A204.1 (cell line): ENCODE measurements around the gene ERCC2.
A peak's percentile ranks its signal among the peaks of the same experiment; 100 is the strongest.
"Not testable (repeated sequence)": the region's sequence is repeated elsewhere in the genome, so short reads cannot be mapped to it uniquely, and the experiment has no call there.

Experiments used
- FAIRE-seq: peaks from 2 replicates; lab custom pipeline; 2012; peaks lifted over from hg19 to GRCh38; lab: Jason Lieb, UNC

Gene ERCC2

DNA sequence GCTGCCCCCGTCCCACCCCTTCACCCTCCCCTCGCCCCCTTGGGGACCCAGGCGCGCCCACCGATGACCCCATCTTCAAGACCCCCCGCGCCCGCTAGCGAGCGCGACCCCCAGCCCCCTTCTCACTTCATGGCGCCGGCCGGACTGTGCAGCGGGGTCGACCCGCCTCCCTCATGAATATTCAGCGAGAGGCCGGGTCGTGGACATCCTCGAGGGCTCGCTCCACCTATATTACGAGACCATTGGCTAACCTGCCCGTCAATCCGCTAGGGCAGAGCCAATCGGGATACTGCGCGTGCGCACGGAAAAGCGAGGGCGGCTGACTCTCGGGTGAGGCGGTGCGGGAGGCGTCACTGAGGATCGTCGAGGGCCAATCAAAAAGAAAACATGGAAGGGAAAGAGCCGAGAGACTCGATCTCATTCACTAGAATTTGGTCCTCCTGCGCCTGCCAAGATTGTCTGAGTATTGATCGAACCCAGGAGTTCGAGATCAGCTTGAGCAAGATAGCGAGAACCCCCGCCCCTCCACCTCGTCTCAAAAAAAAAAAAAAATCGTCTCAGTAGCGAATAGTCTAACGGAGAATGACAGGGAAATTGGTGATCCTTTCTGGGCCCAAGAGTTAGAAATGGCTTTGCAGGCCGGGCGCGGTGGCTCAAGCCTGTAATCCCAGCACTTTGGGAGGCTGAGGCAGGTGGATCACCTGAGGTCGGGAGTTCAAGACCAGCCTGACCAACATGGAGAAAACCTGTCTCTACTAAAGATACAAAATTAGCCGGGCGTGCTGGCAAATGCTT, at the start of gene ERCC2:
TSS of gene ERCC2 (minus strand) at position 164 of the 795 bp plus-strand sequence. CDS start at position 131, 33 bp downstream.
- peak; percentile 82 for FAIRE-seq

DNA sequence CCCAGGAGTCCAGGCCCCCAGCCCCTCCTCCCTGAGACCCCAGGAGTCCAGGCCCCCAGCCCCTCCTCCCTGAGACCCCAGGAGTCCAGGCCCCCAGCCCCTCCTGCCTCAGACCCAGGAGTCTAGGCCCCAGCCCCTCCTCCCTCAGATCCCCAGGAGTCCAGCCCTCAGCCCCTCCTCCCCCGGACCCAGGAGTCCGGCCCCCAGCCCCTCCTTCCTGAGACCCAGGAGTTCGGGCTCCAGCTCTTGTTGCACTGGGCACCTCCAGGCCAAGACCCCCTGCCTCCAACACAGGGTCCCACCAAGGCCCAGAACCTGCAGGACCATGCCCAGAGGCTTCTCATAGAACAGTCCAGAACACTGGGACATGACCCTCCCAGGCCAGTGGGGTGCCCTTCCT, 49.5 kb upstream of the ERCC2 start:
- no peak for FAIRE-seq

DNA sequence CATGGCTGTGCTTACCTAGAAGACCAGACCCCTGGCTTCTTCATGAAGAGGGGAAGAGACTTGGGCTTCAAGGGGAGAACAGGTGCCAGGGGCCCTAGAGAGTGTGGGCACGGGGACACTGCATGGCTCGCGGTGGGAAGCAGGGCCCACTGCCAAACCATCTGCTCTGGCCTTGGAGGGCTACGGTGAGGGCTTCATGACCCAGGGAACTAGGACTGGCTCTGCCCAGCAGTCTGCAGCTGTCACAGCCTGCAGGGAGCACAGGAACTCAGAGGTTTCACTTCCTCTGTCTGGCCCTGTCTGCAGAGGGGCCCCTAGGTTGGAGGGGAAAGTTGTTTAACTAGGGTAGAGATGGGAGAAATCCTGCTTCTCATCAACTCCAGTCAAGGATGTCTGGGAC, 49.0 kb upstream of the ERCC2 start:
- FAIRE-seq: no peak

DNA sequence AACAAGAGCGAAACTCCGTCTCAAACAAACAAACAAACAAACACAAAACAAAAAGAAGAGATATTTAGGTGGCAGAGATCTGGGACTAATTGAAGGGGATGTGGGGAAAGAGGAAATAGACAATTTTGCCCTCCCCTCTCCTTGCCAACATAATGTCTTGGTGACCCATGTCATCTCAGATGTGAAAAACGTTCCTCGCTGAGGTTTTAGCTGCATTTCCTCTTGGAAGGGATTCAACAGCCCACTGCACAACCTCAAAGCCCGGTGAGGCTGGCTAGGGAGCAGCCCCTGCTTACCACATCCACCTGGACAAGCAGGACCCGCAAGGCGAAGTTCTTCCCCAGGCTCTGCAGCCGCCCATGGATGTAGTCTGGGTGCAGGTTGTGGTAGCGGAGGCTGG, 48.4 kb upstream of the ERCC2 start:
- no peak for FAIRE-seq

DNA sequence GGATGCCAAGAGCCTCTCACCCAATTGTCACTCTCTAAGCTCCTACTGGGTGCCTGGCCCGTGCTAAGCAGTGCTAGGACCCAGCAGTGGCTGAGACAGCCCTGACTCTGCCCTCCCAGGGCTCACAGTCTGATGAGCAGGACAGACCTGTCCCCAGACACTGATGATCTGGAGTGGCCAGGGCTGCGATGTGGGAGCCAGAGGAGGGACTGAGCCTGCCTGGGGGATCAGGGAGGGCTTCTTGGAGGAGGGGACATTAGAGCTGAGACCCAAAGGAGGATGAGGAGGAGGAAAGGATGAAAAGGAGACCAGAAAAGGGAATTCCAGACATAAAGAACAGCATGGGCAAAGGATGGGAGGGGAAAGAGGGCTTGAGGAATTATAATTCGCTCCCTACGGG, 46.8 kb upstream of the ERCC2 start:
- FAIRE-seq: no peak

DNA sequence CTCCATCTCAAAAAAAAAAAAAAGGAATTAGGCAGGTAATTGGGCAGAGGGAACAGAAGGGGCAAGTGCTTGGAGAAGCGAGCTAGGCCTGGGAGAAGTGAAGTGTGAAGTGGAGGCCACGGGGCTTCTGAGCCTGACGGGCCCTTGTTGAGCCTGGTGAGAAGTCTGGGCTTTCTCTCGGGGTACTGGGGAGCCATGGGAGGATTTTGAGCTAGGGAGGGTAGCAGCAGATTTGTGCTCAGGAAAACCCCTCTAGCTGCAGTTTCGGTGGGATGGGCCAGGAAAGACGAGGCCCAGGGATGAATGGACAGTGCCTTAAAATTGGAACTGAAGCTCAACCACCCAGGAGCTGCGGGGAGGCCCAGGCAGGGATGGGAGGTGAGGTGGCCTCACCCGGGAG, 44.1 kb upstream of the ERCC2 start:
- no peak for FAIRE-seq

DNA sequence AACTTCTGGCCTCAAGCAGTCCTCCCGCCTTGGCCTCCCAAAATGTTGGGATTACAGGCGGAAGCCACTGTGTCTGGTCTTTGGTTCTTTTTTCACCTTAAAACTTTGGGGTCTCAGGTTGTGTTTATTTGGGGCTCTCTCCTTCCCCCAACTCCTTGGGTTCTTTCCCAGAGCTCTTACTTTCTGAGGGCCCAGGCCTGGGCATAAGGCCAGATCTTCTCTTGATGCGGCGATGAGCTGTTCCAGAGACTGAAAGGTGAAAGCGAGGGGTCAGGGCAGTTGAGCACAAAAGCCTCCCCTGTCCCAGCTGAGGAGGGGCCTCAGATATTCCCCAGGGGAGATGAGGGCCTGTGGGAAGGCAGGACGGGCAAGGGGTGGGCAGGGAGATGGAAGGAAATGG, 43.1 kb upstream of the ERCC2 start:
- FAIRE-seq: no peak

DNA sequence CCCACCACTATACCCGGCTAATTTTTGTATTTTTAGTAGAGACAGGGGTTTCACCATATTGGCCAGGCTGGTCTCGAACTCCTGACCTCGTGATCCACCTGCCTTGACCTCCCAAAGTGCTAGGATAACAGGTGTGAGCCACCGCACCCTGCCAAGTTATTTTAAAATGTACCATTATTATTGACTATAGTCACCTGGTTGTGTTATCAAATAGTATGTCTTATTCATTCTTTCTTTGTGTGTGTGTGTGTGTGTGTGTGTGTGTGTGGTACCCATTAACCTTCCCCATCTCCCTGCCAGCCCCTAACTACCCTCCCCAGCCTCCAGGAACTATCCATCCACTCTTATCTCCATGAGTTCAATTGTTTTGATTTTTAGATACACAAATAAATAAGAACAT, 40.0 kb upstream of the ERCC2 start:
- FAIRE-seq: not testable (repeated sequence)

DNA sequence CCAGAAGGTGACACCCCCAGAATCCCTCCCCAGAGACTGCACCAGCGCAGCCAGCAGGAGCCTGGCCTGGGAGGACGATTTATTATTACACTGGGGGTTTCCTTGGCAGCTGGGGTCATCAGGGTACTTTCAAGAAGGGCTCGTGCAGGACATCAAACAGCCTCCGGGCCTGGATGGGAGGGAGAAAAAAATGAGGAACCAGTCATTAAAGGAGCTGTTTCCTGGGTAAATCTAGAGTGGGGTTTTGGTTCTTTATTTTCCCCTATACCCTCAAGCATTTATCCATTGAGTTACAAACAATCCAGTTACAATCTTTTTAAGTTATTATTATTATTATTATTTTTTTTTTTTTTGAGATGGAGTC, 39.2 kb upstream of the ERCC2 start:
- FAIRE-seq: no peak

DNA sequence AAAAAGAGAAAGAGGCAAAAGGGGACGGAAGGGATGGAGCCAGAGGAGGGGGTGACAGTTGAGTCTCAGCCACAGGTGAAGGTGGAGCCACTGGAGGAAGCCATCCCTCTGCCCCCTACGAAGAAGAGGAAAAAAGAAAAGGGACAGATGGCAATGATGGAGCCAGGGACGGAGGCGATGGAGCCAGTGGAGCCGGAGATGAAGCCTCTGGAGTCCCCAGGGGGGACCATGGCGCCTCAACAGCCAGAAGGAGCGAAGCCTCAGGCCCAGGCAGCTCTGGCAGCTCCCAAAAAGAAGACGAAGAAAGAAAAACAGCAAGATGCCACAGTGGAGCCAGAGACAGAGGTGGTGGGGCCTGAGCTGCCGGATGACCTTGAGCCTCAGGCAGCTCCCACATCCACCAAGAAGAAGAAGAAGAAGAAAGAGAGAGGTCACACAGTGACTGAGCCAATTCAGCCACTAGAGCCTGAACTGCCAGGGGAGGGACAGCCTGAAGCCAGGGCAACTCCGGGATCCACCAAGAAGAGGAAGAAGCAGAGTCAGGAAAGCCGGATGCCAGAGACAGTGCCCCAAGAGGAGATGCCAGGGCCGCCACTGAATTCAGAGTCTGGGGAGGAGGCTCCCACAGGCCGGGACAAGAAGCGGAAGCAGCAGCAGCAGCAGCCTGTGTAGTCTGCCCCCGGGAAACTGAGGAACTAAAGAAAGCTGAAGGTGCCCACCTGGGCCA, 38.6 kb upstream of the ERCC2 start:
- no peak for FAIRE-seq

DNA sequence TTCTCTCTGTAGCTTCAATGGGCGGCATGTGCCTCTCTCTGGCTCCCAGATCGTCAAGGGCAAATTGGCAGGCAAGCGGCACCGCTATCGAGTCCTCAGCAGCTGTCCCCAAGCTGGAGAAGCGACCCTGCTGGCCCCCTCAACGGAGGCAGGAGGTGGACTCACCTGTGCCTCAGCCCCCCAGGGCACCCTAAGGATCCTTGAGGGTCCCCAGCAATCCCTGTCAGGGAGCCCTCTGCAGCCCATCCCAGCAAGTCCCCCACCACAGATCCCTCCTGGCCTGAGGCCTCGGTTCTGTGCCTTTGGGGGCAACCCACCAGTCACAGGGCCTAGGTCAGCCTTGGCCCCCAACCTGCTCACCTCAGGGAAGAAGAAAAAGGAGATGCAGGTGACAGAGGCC, 37.7 kb upstream of the ERCC2 start:
- FAIRE-seq: no peak

DNA sequence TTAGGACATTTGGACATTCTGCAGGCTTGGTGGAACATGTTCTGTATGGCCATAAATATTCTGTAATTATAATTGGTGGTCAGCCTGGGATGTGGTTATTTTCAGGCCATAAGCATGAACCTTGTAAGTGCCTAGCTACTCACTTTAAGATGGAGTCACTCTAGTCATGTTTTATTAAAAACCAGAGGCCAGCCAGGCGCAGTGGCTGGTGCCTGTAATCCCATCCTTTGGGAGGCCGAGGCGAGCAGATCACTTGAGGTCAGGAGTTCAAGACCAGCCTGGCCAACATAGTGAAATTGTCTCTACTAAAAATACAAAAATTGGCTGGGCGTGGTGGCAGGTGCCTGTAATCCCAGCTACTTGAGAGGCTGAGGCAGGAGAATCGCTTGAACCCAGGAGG, 37.2 kb upstream of the ERCC2 start:
- not testable (repeated sequence) for FAIRE-seq

DNA sequence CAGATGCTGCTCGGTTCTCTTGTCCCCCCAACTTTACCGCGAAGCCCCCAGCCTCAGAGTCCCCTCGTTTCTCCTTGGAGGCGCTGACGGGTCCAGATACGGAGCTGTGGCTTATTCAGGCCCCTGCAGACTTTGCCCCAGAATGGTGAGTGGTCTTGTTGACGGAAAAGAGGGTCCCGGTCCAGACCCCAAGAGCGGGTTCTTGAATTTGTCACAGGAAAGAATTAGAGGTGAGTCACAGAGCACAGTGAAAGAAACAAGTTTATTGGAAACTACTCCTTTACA, 36.7 kb upstream of the ERCC2 start:
- FAIRE-seq: no peak

DNA sequence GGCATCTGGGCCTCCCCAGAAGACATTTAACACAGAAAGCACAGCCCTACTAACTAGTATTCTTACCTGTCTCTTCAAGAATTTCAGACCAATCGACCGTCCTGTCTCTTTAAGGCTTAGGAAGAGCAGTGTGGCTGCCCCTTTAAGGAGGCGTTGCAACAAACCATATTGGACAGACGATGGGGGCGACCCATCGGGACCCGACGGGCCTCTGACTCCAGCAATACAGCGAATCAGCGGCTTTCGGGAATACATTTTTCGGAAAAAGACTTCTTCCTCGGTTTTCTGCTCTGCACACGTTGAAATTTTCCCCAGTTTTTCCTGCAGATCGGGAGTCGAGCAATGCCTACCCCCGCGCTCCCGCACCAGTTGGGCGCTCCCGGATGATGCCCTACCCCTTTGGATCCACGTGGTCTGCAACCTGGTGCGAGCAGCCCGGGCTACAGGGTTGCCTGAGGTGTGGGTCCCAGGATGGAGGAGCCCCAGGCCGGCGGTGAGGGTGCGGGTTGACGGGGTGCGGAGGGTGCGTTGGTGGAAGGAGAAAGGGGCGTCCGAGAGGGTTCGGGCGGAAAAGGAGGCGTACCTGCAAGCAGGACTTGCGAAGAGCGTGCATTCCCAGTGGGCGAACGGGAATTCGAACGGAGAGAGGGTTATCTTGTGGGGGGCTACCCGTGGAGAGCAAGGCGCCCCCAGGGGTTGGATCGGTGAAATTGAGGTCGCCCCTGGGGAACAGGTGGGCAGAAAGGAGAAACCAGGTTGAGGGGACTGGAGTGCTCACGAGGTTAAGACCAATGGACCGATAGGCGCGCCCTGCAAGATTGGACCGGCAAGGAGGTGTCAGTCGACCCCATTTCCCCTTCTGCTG, 36.1 kb upstream of the ERCC2 start, which contains the start of gene POLR1G:
TSS of gene POLR1G (plus strand) at position 419 of the 865 bp plus-strand sequence. CDS start at position 472, 53 bp downstream.
- no peak for FAIRE-seq

DNA sequence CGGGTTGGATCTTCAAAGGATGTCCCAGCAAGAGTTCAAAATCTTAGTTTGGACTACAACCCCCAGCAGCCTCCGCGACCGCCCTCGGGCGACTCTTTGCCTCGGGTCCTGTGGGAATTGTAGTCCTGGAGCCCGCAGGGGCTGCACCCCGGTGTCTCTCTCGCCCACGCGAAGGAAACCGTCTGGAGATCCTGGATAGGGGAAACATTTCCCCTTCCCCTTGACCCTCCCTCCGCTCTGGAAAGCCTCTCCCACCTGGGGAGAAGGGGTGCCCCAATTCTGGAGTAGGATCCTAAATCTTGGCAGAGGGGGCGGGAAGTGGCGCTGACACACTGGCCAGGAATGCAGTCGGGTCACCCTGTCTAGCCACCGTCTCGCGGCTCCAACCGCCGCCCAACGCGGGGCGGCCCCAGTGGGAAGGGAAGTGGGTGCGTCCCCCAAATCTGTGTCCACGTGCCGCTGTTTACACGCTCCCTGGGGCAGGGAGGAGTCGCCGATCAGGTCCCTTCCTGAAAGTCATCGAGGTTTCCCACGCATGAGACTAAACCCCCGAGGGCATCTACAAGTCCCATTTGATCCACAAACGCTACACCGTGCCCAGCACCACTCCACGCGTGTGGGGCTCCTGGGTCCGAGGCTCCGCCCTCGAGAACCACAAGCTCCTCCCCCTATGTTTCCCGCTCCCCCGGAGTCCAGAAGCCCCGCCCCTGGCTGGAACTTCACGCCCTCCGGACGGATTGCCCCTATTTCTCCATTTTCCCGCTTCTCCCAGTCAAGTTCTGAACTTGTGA, 35.3 kb upstream of the ERCC2 start:
- no peak for FAIRE-seq

DNA sequence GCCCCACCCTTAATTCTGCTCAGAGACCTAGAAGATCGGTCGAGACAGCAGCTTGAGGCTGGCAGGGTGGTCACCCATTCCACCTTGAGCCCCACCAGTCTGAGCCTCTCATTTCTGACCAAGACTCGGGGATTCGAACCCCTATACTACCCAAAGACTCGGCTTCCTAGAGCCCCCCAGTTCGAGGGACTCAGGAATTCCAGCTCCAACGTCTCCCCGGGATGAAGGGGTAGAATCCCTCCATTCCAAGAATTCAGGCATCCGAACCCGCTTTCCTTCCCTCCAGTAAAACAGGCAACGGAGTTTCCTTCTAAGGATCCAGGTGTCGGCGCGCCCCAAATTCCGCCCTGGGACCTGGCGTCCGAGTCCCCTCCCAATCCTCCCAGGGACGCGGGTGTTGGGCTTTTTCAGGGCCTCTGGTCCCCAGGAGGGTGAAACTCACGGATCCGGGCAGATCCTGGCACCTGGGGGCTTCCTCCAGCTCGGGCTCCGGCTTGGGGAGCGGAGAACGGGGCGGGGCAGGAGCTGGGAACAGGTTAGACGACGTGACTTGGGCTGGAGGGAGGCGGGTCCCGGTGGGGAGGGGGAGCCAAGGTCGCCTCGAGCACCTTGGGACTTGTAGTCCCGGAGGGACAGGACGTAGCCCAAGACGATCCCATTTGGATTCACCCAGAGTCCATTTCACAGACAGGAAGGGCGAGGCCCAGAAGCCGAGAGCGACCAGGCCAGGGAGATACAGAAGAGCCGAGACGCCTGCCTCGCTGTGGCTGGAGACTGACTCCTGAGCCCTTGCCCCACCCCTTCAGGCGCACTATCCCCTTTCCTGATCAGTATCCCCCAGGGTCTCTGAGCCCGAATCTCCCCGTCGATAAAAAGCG, 34.4 kb upstream of the ERCC2 start, which contains the start of gene PPP1R13L:
TSS of gene PPP1R13L (minus strand) at position 513 of the 878 bp plus-strand sequence. CDS start 6,751 bp downstream, outside the sequence.
- FAIRE-seq: no peak

DNA sequence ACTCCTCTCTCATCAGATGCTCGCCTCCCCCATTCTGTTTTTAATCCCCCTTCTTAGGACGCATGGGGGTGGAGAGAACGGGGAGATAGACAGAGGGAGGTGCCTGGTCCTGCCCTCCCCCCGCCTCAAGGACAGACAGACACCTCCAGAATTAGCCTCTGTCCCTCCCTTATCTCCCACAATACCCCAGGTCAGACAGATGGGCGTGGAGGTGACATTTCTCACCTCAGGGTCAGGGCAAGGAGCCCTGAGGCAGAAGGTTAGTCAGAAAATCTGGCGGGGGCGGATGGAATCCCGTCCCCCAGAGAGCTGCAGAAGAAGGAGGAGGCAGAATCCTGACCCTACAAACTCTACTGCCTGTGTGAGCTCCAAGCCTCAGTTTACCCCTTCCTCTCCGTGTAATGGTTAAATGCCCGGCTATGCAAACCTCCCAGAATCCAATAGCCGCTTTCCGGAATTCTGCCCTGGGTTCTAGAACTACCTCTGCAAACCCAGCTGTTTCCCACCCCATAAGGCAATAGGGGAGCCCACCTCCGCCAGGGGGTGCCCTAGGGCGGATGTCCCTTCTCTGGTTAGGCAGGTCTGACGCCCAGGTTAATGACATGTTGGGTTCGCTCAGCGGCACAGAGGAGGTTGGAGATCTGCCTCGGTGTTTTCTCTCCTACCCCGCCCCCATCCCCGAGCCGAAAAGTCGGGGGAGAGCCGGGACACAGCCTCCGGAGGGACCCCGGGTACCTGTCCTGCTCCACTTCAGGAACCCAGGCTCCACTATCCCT, 33.6 kb upstream of the ERCC2 start:
- FAIRE-seq: no peak

DNA sequence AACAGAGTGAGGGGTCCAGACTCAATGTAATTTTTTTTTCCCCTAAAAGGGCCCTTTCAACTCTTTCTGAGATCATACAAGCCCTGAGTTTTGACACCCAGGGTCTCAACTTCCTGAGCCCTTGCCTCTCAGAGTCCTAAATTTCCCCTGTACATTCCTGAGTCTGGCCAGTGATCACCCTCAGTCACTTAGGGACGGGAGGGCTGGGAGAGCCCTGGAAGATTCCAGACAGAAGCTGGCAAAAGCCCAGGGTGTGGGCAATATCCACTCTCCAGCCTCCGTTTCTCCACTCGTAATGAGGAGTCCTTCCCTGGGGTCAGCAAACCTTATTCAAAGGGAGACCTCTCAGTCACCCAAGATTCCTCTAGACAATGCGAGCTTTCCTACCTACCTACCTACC, 32.9 kb upstream of the ERCC2 start:
- FAIRE-seq: no peak

DNA sequence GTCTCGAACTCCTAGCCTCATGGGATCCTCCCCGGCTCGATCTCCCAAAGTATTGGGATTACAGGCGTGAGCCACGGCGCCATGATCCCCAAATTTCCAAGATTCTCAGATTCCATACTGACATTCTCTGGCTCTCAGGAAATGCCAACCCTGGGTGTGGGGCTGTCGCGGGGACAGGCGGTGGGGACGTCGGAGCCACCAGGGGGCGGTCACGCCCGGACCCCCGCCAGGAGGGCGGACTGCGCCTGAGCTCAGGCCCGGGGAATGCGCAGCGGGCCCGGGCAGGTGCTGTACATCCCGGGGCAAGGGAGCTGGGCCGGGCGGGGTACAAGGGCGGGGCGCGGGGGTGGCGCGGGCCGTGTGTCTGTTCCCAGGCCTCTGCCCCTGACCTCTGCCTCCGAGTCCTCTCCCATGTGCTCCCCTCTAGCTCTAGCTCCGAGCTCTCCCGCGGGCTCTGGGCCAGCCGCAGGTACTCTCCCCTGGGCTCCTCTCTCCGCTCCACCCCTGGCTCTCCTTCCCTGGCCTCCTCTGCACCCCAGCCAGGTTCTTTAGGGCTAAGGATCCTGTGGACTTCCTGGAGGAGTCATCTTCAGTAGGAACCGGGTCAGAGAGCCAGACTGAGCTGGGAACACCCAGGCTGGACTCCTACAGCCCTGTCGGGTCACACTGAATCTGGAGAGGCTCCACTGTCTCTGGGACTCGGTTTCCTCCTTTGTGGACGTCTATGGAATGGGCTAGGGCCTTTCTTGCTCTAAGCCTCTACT, 32.1 kb upstream of the ERCC2 start:
- no peak for FAIRE-seq
